ENCODE measurements around the gene FOXS1. TPM values are rescaled to one million over a fixed set of nuclear protein-coding genes. Genes with fewer than 3 reads are reported as not detected.

Gene FOXS1
- total RNA-seq, 5 donors from 2014 or later (not counting 1 experiment from before 2014, with no cell fraction given) = not detected

DNA sequence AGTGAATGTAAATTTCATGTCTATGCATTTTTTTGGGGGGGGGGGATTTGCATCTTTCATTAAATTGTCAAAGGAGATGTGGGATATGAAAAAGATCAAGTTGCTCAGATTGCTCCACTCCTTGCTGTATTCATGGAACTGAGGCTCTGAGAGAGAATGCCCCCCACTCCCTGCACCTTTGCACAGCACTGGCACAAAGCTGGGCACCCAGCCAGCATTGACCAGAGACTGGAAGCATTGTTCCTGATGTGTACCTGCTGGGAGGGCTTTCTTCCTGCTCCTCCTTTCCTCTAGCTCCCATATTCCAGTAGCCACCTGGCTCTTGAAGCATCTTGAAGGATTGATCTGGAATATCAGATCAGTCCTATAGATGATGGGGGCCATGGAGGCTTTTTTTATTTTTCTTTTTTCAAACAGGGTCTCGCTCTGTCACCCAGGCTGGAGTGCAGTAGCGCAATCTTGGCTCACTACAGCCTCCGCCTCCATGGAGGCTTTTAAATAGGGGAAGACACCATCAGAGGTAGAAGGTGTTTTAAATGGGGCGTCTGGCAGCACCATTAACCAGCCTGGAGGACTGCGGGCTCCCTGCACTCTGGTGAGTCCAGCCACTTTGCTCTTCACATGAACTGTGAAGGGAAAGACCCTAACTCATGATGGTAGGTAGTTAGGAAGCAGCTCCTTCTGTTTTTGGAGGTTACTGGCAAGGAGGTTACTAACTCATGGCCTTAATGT, 14.0 kb upstream of the FOXS1 start:
- no peaks in the 10 kb centered on the region for H3K9me3 Mint-ChIP-seq
- peaks cover 11 to 15% (median 12%) of the 10 kb centered on the region in 3 donors for H3K4me1 Mint-ChIP-seq
- no peaks in the 10 kb centered on the region for H3K36me3 Mint-ChIP-seq
- peaks cover 0 to 59% of the 10 kb centered on the region in 2 experiments for H3K27me3 ChIP-seq (replicated peaks in 1 of 2; ENCODE audit: control insufficient read depth in 2 of 2, extremely low read depth in 1 of 2, insufficient read depth in 2 of 2, low read length in 1 of 2)
- H3K27ac Mint-ChIP-seq = no peak overlapping the region
- WGBS (ENCODE audit: insufficient coverage) = 90% methylated on average over 2 of the region's 5 CpGs
- no peaks in the 10 kb centered on the region for H3K9me3 ChIP-seq
- DNase-seq (no peak), ATAC-seq (replicated peaks in 1 of 4) (no peak)
- ChIA-PET POLR2A (interaction anchor here in 1 of 2 donors (0.7 kb wide), 1 partner anchor 111 kb away, joined by 3 read pairs; no protein-coding TSS in a partner anchor), CTCF (interaction anchor here in 1 of 2 donors (0.6 to 1.0 kb wide), 3 partner anchors 13 to 72 kb away, joined by 3 read pairs; no protein-coding TSS in a partner anchor)
- H3K4me1 ChIP-seq (ENCODE audit: control insufficient read depth in 1 of 2, extremely low read depth in 1 of 2, insufficient read depth in 2 of 2, low read length in 2 of 2) = peaks cover 3 to 19% of the 10 kb centered on the region in 2 experiments
- H3K4me3 Mint-ChIP-seq = no peak overlapping the region
- H3K4me3 ChIP-seq (ENCODE audit: control insufficient read depth in 1 of 2, extremely low read depth in 1 of 2, low read length in 1 of 2) = no peak overlapping the region
- peaks cover 5 to 30% of the 10 kb centered on the region in 2 donors for H3K27me3 Mint-ChIP-seq
- H3K36me3 ChIP-seq (ENCODE audit: control insufficient read depth in 2 of 2, extremely low read depth in 1 of 2, insufficient read depth in 1 of 2, low read length in 1 of 2) = no peaks in the 10 kb centered on the region
- H3K27ac ChIP-seq (ENCODE audit: low read length) = no peak overlapping the region

DNA sequence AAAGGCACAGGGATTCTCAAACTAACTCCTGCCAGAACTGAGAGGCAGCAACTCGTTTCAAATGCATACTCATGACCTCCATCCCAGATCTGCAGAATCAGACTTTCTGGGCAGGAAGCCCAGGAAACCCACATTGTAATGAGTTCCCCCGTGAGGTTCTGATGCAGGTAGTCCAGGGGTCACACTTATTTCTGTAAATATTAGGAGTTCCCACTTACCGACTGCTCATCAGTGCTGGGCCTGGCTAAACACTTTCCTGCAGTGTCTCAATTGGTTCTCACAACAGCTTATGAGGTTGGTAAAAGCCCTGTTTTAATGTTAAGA, 13.3 kb upstream of the FOXS1 start:
- POLR2A ChIA-PET = no interaction called here
- H3K36me3 ChIP-seq (ENCODE audit: control insufficient read depth in 2 of 2, extremely low read depth in 1 of 2, insufficient read depth in 1 of 2, low read length in 1 of 2) = no peaks in the 10 kb centered on the region
- no peak overlapping the region for H3K4me3 ChIP-seq (ENCODE audit: control insufficient read depth in 1 of 2, extremely low read depth in 1 of 2, low read length in 1 of 2)
- peaks cover 11 to 15% (median 12%) of the 10 kb centered on the region in 3 donors for H3K4me1 Mint-ChIP-seq
- H3K9me3 Mint-ChIP-seq = no peaks in the 10 kb centered on the region
- H3K36me3 Mint-ChIP-seq = no peaks in the 10 kb centered on the region
- H3K4me1 ChIP-seq (ENCODE audit: control insufficient read depth in 1 of 2, extremely low read depth in 1 of 2, insufficient read depth in 2 of 2, low read length in 2 of 2) = peaks cover 3 to 19% of the 10 kb centered on the region in 2 experiments
- WGBS (ENCODE audit: insufficient coverage) = no CpG with 5 or more reads among the region's 3 CpGs
- CTCF ChIA-PET = interaction anchor here in 1 of 2 donors (0.6 kb wide), 1 partner anchor 72 kb away, joined by 3 read pairs; no protein-coding TSS in a partner anchor
- H3K27me3 ChIP-seq (replicated peaks in 1 of 2; ENCODE audit: control insufficient read depth in 2 of 2, extremely low read depth in 1 of 2, insufficient read depth in 2 of 2, low read length in 1 of 2) = peaks cover 0 to 61% of the 10 kb centered on the region in 2 experiments
- H3K27ac Mint-ChIP-seq = no peak overlapping the region
- ATAC-seq (replicated peaks in 1 of 4) (no peak), DNase-seq (no peak)
- H3K4me3 Mint-ChIP-seq = no peak overlapping the region
- peaks cover 8 to 33% of the 10 kb centered on the region in 2 donors for H3K27me3 Mint-ChIP-seq
- no peak overlapping the region for H3K27ac ChIP-seq (ENCODE audit: low read length)
- no peaks in the 10 kb centered on the region for H3K9me3 ChIP-seq

DNA sequence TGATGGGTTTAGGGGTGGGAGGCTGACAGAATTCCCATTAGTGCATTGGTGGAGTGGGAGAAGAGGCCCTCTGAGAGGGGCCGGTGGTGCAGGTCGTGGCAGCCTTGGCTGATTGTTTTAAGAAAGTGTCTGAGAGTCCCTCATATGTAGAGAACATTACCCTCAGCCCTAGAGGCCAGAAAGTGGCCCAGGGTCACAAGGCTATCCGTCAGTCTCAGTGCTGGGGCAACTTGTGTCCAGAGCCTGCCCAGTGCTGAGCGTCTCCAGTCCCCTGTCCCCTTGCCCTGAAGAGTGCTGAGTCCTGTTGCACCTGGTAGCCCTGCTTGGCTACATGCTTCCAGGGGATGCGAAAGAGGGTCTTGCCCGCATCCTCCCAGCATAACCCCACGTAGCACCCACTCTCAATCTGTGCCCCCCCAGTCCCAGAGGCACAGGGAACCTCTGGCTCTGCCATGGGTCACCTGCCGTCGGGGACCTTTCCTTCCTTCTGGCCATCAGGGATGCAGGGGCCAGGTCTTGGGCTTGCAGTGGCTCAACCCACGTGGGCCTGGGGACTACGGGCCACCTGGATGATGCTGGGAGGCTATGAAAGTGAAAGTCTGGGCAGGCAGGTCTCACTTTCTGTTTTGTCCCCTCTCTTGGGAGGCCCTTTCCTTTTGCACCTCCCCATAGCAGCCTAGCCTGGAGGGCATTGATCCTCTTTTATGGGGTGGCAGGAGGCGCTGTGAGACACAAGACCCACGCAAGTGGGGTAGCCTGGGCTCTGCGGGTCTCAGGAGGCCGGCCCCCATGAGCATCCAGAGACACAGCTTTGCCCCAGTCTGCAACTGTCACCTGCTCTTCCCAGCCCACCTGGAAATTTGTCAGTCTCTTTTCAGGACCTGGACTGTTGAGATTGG, 12.7 kb upstream of the FOXS1 start:
- DNase-seq = no peak
- H3K27me3 Mint-ChIP-seq = peaks cover 9 to 34% of the 10 kb centered on the region in 2 donors
- ChIA-PET POLR2A (no interaction called here), CTCF (interaction anchor here in 1 of 2 donors (0.7 kb wide), 1 partner anchor 431 kb away, joined by 3 read pairs; no protein-coding TSS in a partner anchor)
- peaks cover 11 to 15% (median 12%) of the 10 kb centered on the region in 3 donors for H3K4me1 Mint-ChIP-seq
- no peaks in the 10 kb centered on the region for H3K9me3 Mint-ChIP-seq
- Histone ChIP-seq H3K4me3 (ENCODE audit: control insufficient read depth in 1 of 2, extremely low read depth in 1 of 2, low read length in 1 of 2) (no peak overlapping the region), H3K27ac (ENCODE audit: low read length) (no peak overlapping the region), H3K9me3 (no peaks in the 10 kb centered on the region), H3K36me3 (ENCODE audit: control insufficient read depth in 2 of 2, extremely low read depth in 1 of 2, insufficient read depth in 1 of 2, low read length in 1 of 2) (no peaks in the 10 kb centered on the region), H3K27me3 (replicated peaks in 1 of 2; ENCODE audit: control insufficient read depth in 2 of 2, extremely low read depth in 1 of 2, insufficient read depth in 2 of 2, low read length in 1 of 2) (peaks cover 0 to 64% of the 10 kb centered on the region in 2 experiments), H3K4me1 (ENCODE audit: control insufficient read depth in 1 of 2, extremely low read depth in 1 of 2, insufficient read depth in 2 of 2, low read length in 2 of 2) (peaks cover 3 to 19% of the 10 kb centered on the region in 2 experiments)
- no peak overlapping the region for H3K4me3 Mint-ChIP-seq
- no peaks in the 10 kb centered on the region for H3K36me3 Mint-ChIP-seq
- H3K27ac Mint-ChIP-seq = no peak overlapping the region
- ATAC-seq (replicated peaks in 1 of 4) = no peak
- WGBS (ENCODE audit: insufficient coverage) = 72% methylated on average over 8 of the region's 15 CpGs

DNA sequence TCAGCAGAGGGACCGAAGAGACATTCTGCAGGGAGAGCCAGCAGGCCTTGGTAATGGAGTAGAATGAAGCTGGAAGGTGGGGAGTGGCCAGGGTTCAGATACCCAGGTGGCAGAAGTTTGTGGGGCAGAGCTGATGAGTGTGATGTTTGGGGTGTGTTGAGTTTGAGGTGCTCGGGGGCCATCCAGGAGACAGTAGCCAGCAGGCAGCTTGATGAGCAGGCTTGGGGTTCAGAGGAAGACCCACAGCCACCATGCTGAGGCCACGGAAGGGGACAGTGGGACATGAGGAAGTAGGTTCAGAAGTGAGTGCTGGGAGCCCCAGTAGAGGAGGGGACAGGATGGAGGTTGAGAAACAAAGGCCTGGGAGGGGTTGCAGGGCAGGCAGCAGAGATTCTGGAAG, 11.1 kb upstream of the FOXS1 start:
- H3K9me3 ChIP-seq = no peaks in the 10 kb centered on the region
- H3K36me3 ChIP-seq (ENCODE audit: control insufficient read depth in 2 of 2, extremely low read depth in 1 of 2, insufficient read depth in 1 of 2, low read length in 1 of 2) = no peaks in the 10 kb centered on the region
- H3K4me1 ChIP-seq (ENCODE audit: control insufficient read depth in 1 of 2, extremely low read depth in 1 of 2, insufficient read depth in 2 of 2, low read length in 2 of 2) = peaks cover 3 to 23% of the 10 kb centered on the region in 2 experiments
- DNase-seq (no peak), ATAC-seq (replicated peaks in 1 of 4) (no peak)
- peaks cover 6 to 9% (median 8%) of the 10 kb centered on the region in 3 donors for H3K4me1 Mint-ChIP-seq
- H3K27ac Mint-ChIP-seq = no peak overlapping the region
- ChIA-PET CTCF (interaction anchor here (0.5 to 1.0 kb wide), 3 partner anchors 10 to 798 kb away, joined by 3 to 4 read pairs (median 3); no protein-coding TSS in a partner anchor), POLR2A (no interaction called here)
- H3K27me3 Mint-ChIP-seq = peaks cover 9 to 34% of the 10 kb centered on the region in 2 donors
- no peak overlapping the region for H3K4me3 ChIP-seq (ENCODE audit: control insufficient read depth in 1 of 2, extremely low read depth in 1 of 2, low read length in 1 of 2)
- WGBS (ENCODE audit: insufficient coverage) = 54% methylated on average over 3 of the region's 3 CpGs
- no peak overlapping the region for H3K27ac ChIP-seq (ENCODE audit: low read length)
- H3K4me3 Mint-ChIP-seq = no peak overlapping the region
- peaks cover 0 to 72% of the 10 kb centered on the region in 2 experiments for H3K27me3 ChIP-seq (replicated peaks in 1 of 2; ENCODE audit: control insufficient read depth in 2 of 2, extremely low read depth in 1 of 2, insufficient read depth in 2 of 2, low read length in 1 of 2)
- H3K36me3 Mint-ChIP-seq = no peaks in the 10 kb centered on the region
- no peaks in the 10 kb centered on the region for H3K9me3 Mint-ChIP-seq

DNA sequence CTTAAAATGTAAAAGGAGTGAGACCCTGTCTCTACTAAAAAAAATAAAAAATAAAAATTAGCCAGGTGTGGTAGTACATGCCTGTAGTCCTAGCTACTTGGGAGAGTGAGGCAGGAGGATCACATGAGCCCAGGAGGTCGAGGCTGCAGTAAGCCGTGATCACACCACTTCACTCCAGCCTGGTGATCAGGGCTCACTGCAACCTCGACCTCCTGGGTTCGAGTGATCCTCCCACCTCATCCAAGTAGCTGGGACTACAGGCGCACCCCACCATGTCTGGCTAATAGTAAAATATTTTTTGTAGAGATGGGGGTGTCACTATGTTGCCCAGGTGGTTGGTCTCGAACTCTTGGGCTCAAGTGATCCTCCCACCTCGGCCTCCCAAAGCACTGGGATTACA, 8.1 kb upstream of the FOXS1 start:
- no peak overlapping the region for H3K27ac ChIP-seq (ENCODE audit: low read length)
- peaks cover 0 to 67% of the 10 kb centered on the region in 2 experiments for H3K27me3 ChIP-seq (replicated peaks in 1 of 2; ENCODE audit: control insufficient read depth in 2 of 2, extremely low read depth in 1 of 2, insufficient read depth in 2 of 2, low read length in 1 of 2)
- ChIA-PET POLR2A (interaction anchor here in 1 of 2 donors (0.6 kb wide), 1 partner anchor 713 kb away, joined by 3 read pairs; no protein-coding TSS in a partner anchor), CTCF (interaction anchor here (0.6 to 1.8 kb wide), 11 partner anchors 26 to 546 kb away, joined by 3 to 18 read pairs (median 4); partner anchors contain the start of gene PDRG1 (in 2 of the 2))
- no peaks in the 10 kb centered on the region for H3K36me3 ChIP-seq (ENCODE audit: control insufficient read depth in 2 of 2, extremely low read depth in 1 of 2, insufficient read depth in 1 of 2, low read length in 1 of 2)
- Mint-ChIP-seq H3K27me3 (peaks cover 20 to 36% of the 10 kb centered on the region in 2 donors), H3K4me3 (no peak overlapping the region), H3K27ac (no peak overlapping the region), H3K36me3 (no peaks in the 10 kb centered on the region), H3K9me3 (no peaks in the 10 kb centered on the region), H3K4me1 (peaks cover 0 to 1% (median 0%) of the 10 kb centered on the region in 3 donors)
- no peak for DNase-seq
- H3K4me3 ChIP-seq (ENCODE audit: control insufficient read depth in 1 of 2, extremely low read depth in 1 of 2, low read length in 1 of 2) = no peak overlapping the region
- H3K9me3 ChIP-seq = no peaks in the 10 kb centered on the region
- H3K4me1 ChIP-seq (ENCODE audit: control insufficient read depth in 1 of 2, extremely low read depth in 1 of 2, insufficient read depth in 2 of 2, low read length in 2 of 2) = peaks cover 0 to 12% of the 10 kb centered on the region in 2 experiments
- ATAC-seq (replicated peaks in 1 of 4) = no peak
- 85% methylated on average over 2 of the region's 7 CpGs for WGBS (ENCODE audit: insufficient coverage)
